Measurements from ENCODE around the gene ALDOC. TPM values are rescaled to one million over a fixed set of nuclear protein-coding genes. Genes with fewer than 3 reads are reported as not detected.

The ALDOC gene
- total and polyA plus RNA-seq, 2 of the 13 experiments (the other 11 are each of a cell fraction or from before 2014, with no cell fraction given) = 15.4 to 60.9 TPM

GRCh38 chr17:28571361-28572122 is 5.2 kb downstream of the ALDOC start, which contains the start of gene PIGS (continued):
- TF ChIP-seq PLSCR1 (CRISPR knock-in tag; IDR thresholded peaks at IDR 0.05; ENCODE audit: borderline replicate concordance) (no peak; the same call in 1 of the 2 replicates), JARID2 (CRISPR knock-in tag; IDR thresholded peaks at IDR 0.05; ENCODE audit: insufficient replicate concordance) (no peak), MIER2 (CRISPR knock-in tag; IDR thresholded peaks at IDR 0.05) (no peak), ZNF710 (CRISPR knock-in tag; IDR thresholded peaks at IDR 0.05; ENCODE audit: borderline replicate concordance) (no peak), ZBTB10 (CRISPR knock-in tag; IDR thresholded peaks at IDR 0.05; ENCODE audit: borderline replicate concordance) (no peak), ZNF317 (CRISPR knock-in tag; IDR thresholded peaks at IDR 0.05) (0 out of 2 replicates have a peak, but pooled peaks have one; percentile 41), ZNF432 (CRISPR knock-in tag; IDR thresholded peaks at IDR 0.05; ENCODE audit: borderline replicate concordance) (no peak), ZNF256 (CRISPR knock-in tag; conservative IDR thresholded peaks at IDR 0.05) (no peak), TCF12 (IDR thresholded peaks at IDR 0.05) (no peak), TCF12 (CRISPR knock-in tag; IDR thresholded peaks at IDR 0.05) (no peak)
- TF ChIP-seq, protein P1, sequence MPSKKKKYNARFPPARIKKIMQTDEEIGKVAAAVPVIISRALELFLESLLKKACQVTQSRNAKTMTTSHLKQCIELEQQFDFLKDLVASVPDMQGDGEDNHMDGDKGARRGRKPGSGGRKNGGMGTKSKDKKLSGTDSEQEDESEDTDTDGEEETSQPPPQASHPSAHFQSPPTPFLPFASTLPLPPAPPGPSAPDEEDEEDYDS (CRISPR knock-in tag; IDR thresholded peaks at IDR 0.05) = peak; percentile 82
- TF ChIP-seq, protein P2, sequence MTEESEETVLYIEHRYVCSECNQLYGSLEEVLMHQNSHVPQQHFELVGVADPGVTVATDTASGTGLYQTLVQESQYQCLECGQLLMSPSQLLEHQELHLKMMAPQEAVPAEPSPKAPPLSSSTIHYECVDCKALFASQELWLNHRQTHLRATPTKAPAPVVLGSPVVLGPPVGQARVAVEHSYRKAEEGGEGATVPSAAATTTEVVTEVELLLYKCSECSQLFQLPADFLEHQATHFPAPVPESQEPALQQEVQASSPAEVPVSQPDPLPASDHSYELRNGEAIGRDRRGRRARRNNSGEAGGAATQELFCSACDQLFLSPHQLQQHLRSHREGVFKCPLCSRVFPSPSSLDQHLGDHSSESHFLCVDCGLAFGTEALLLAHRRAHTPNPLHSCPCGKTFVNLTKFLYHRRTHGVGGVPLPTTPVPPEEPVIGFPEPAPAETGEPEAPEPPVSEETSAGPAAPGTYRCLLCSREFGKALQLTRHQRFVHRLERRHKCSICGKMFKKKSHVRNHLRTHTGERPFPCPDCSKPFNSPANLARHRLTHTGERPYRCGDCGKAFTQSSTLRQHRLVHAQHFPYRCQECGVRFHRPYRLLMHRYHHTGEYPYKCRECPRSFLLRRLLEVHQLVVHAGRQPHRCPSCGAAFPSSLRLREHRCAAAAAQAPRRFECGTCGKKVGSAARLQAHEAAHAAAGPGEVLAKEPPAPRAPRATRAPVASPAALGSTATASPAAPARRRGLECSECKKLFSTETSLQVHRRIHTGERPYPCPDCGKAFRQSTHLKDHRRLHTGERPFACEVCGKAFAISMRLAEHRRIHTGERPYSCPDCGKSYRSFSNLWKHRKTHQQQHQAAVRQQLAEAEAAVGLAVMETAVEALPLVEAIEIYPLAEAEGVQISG (CRISPR knock-in tag; IDR thresholded peaks at IDR 0.05) = peak; percentile 66
- TF ChIP-seq, protein P3, sequence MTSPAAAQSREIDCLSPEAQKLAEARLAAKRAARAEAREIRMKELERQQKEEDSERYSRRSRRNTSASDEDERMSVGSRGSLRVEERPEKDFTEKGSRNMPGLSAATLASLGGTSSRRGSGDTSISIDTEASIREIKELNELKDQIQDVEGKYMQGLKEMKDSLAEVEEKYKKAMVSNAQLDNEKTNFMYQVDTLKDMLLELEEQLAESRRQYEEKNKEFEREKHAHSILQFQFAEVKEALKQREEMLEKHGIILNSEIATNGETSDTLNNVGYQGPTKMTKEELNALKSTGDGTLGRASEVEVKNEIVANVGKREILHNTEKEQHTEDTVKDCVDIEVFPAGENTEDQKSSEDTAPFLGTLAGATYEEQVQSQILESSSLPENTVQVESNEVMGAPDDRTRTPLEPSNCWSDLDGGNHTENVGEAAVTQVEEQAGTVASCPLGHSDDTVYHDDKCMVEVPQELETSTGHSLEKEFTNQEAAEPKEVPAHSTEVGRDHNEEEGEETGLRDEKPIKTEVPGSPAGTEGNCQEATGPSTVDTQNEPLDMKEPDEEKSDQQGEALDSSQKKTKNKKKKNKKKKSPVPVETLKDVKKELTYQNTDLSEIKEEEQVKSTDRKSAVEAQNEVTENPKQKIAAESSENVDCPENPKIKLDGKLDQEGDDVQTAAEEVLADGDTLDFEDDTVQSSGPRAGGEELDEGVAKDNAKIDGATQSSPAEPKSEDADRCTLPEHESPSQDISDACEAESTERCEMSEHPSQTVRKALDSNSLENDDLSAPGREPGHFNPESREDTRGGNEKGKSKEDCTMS (CRISPR knock-in tag; conservative IDR thresholded peaks at IDR 0.05) = no peak
